ENCODE results near the gene CBL.
"Not testable (repeated sequence)": the region's sequence is repeated elsewhere in the genome, so short reads cannot be mapped to it uniquely, and the experiment has no call there.

Gene CBL

DNA sequence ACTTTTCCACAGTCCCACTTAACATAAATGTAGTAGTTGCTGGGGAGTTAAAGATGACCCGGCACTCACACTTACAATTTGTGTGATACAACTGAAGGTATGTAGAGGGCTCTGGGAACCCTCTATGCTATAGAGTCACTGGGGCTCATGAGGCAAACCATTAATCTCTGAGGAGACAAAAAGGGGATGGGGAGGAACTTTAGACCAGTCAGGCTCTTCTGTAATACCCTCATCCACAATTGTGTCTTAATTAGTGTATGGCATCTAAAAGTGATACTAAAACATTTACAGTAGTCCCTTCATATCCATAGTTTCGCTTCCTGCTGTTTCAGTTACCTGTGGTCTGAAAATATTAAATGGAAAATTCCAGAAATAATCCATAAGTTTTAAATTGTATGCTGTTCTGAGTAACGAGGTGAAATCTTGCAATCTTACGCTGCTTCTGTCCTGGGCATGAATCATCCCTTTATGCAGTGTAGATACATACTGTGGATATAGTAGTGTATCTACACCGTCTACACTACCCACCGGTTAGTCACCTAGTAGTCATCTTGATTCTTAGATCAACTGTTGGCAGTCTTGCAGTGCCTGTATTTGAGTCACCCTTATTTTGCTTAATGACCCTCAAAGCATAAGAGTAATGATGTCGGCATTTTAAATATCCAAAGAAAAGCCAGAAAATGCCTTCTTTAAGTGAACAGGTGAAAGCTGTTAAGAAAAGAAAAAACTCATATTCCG lies 12.2 kb downstream of the CBL start:
- peak; percentile 95 for DNase-seq

DNA sequence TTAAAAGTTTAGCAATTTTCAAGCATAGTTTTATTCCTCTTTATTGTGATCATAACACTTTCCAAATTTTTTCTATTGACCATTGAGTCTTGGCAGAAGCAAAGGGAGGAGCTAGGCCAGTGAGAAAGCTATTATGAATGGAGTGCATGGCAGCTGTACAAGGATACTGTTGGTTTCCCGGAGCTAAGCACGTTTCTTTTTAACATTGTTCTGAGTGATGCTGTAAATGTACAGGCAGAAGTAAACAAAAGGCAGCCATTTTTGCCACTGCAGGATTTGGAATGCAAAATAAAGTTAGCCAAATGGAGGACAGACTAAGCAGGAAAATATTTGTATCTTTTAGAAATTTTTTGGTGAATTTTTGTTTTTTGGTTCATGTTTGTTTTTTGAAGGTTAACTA lies 16.2 kb downstream of the CBL start:
- DNase-seq = peak; percentile 48

DNA sequence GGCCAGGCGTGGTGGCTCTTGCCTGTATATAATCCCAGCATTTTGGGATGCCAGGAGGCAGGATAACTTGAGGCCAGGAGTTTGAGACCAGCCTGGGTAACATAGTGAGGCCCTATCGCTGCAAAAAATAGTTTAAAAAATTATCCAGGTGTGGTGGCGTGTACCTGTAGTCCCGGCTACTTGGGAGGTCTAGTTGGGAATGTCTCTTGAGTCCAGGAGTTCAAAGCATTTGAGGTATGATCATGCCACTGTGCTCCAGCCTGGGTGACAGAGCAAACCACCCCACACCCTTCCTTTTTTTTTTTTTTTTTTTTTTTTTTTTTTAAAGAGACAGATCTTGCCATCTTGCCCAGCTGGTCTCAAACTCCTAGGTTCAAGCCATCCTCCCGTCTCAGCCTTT lies 16.8 kb downstream of the CBL start:
- DNase-seq = no peak

DNA sequence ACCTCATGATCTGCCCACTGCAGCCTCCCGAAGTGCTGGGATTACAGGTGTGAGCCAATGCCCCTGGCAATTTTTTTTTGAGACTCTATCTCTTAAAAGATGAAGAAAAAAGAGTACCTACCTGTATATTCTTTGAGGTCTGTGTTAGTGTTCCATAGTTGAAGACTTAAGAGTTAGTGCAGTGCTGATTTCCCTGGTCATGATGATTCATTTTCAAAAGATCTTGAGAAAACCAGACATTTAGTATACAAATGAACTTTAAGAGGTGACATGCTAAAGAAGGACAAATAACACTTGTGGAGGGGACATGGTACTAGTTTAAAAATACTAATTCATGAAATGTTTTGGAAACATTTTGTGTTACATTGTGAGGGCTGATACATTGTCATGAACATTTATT lies 17.7 kb downstream of the CBL start:
- DNase-seq = peak; percentile 19

DNA sequence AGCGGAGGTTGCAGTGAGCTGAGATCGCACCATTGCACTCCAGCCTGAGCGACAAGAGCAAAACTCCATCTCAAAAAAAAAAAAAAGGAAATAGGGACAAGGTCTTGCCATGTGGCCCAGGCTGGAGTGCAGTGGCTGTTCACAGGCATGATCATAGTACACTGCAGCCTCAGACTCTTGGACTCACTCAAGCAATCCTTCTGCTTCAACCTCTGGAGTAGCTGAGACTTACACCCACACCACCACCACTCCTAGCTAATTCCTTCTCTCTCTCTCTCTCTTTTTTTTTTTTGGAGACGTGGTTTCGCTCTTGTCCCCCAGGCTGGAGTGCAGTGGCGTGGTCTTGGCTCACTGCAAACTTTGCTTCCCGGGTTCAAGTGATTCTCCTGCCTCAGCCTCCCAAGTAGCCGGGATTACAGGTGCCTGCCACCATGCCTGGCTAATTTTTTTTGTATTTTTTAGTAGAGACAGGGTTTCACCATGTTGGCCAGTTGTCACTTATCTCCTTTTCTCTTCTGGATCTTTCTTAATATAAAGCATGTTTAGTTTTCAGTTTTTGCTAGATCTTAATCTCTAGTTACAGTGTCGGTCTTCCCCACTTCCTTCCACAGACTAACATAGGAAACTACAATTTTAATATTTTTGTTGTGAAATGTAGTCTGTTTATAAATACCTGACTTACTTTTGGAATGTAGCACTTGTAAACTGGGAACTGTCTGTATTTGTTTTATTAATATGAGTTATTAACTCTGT lies 22.6 kb downstream of the CBL start:
- not testable (repeated sequence) for DNase-seq

DNA sequence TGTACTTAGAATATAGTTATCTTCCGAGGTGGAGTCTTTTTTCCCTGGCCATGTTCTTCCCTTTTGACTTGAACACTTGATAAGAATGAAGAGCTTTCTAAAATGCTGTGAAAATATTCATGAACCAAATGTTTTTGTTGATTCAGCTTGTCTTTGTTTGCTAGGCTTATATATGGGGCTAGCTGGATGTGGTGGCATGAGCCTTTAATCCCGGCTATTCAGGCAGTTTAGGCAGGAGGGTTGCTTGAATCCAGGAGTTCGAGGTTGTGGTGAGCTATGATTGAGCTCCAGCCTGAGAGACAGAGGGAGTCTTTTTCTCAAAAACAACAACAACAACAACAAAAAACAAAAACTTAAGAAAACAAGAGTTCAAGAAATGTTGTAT lies 23.1 kb downstream of the CBL start:
- DNase-seq = no peak

DNA sequence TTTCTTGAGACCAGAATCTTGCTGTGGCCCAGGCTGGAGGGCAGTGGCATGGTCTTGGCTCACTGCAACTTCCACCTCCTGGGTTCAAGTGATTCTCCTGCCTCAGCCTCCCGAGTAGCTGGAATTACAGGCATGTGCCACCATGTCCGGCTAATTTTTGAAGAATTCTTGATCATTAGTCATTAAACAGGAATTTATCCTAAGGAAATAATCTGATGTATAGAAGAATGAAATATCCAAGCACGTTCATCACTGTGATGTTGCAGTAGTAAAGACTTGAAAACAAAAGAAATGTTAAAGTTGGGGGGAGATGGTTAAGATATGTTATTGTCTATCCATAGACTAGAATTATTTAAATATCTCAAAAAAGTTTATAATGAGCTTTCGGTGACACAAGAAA lies 23.6 kb downstream of the CBL start:
- peak; percentile 30 for DNase-seq

DNA sequence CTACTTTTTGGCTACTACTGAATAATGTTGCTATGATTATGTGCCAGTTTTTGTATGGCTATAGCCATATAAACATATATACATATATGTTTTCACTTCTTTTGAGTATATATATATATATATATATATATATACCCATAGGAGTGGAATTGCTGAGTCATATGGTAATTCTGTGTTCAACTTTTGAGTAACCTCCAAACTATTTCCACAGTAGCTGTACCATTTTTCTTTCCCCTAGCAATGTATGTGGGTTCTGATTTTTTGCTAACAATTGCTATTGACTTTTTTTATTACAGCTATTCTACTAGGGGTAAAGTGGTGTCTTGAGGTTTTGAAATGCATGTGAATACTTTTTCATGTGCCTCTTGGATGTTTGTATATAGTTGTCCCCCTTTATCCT lies 30.4 kb downstream of the CBL start:
- DNase-seq = peak; percentile 79

DNA sequence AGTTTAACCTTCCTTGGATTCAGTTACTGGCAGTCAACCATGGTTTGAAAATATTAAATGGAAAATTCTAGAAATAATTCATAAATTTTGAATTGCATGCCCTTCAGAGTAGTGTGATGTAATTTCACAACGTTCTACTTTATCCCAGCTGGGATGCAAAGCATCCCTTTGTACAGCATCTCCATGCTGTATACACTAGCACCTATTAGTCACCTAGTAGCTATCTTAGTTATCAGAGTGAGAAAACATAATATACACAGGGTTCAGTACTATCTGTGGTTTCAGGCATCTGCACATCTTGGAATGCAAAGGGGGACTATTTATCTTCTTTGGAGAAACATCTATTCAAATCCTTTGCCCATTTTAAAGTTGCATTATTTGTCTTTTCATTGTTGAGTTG lies 30.8 kb downstream of the CBL start:
- DNase-seq = peak; percentile 73

DNA sequence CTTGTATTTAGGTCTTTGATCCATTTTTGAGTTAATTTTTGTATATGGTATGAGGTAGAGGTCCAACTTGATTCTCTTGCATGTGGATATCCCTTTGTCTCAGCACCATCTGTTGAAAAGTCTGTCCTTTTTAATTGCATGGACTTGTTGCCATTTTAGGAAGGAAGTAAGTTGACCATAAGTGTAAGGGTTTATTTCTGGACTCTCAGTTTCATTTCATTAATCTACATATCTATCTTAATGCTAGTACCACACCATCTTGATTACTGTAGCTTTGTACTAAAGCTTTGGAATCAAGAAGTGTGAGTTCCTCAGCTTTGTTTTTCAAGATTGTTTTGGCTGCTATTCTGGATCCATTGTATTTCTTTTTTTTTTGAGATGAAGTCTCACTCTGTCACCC lies 31.4 kb downstream of the CBL start:
- no peak for DNase-seq

DNA sequence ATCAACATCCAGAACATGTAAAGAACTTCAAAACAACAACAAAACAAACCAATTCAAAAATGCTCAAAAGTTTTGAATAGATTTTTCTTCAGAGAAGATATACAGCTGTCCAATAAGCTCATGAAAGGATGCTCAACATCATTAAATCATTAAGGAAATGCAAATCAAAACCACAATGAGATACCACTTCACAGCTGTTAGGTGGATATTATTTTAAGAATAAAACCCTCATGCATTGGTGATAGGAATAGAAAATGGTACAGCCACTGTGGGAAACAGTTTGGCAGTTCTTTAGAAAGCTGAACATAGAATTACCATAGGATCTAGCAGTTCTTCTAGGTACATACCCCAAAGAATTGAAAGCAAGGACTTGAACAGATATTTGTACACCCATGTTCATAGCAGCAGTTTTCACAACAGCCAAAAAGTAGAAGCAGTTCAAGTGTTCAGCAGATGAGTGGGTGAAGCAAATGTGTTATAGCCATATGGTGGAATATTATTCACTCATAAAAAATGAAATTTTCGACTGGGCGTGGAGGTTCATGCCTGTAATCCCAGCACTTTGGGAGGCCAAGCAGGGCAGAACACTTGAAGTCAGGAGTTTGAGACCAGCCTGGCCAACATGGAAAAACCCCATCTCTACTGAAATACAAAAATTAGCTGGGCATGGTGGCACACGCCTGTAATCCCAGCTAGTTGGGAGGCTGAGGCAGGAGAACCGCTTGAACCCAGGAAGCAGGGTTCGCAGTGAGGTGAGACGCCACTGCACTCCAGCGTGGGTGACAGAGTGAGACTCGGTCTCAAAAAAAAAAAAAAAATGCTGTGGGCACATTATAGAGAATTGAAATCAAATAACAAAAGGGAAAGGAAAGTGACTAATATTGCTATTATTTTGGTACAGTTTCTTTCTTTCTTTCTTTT lies 42.9 kb downstream of the CBL start:
- DNase-seq = no peak

DNA sequence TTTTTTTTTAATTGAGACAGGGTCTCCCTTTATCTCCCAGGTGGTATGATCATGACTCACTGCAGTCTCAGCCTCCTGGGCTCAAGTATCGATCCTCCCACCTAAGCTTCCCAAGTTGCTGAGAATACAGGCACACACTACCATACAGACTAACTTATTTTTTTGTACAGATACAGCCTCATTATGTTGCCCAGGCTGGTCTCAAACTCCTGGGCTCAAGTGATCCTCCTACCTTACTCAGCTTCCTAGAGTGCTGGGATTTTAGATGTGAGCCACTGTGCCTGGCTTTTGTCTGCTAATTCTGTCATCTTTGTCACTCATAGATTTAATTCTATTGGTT lies 43.5 kb downstream of the CBL start:
- no peak for DNase-seq

DNA sequence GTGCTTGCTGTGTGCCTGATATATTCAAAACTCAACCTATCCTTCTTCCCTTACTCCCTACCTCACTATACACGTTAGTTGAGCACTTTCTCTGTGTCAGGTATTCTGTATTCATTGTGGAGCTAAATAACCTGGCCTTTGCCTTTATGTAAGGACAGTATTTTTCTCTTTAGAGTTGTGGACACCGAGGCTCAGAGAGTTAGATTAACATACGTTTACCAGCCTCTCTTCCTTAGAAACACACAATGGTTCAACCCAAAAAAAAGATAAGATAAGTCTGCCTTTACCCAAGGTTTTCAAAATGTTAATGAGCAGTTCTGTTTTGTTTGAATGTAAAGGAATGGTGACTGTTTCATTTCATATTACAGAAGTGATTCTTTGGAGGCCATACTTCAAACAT lies 45.0 kb downstream of the CBL start:
- DNase-seq = no peak

DNA sequence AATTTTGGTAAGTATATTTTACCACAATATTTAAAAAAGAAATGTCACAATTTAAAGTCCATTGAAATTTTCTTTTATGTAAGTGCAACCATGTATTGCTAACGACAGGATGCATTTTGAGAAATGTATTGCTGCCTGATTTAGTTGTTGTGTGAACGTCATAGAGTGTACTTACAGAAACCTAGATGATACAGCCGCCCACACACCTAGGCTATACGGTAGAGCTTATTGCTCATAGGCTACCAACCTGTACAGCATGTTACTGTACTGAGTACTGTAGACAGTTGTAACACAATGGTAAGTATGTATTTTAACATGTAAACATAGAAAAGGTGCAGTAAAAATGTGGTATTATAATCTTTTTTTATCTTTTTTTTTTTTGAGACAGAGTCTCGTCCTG lies 48.1 kb downstream of the CBL start:
- DNase-seq = no peak

DNA sequence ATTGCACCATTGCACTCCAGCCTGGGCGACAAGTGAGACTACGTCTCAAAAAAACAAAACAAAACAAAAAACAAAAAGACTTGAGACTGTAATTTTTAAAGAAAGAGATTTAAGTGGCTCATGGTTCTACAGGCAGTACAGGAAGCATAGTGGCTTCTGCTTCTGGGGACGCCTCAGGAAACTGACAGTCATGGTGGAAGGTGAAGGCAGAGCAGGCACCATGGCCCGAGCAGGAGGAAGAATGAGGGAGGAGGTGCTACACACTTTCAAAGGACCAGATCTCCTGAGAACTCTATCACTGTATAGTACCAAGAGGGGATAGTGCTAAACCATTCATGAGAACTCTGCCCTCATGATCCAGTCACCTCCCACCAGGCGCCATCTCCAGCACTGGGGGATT lies 52.0 kb downstream of the CBL start:
- DNase-seq = no peak

DNA sequence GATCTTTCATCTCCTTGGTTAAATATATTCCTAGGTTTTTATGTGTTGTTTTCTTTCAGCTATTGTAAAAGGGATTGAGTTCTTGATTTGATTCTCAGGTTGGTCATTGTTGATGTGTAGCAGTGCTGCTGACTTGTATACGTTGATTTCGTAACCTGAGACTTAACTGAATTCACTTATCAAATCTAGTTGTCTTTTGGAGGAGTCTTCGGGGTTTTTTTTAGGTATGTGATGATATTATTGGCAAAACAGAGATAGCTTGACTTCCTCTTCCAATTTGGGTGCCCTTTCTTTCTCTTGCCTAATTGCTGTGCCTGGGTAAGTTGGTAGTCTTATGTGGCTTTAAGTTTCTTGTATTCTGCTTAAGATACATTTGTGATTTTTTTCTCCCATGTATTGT lies 52.8 kb downstream of the CBL start:
- no peak for DNase-seq

DNA sequence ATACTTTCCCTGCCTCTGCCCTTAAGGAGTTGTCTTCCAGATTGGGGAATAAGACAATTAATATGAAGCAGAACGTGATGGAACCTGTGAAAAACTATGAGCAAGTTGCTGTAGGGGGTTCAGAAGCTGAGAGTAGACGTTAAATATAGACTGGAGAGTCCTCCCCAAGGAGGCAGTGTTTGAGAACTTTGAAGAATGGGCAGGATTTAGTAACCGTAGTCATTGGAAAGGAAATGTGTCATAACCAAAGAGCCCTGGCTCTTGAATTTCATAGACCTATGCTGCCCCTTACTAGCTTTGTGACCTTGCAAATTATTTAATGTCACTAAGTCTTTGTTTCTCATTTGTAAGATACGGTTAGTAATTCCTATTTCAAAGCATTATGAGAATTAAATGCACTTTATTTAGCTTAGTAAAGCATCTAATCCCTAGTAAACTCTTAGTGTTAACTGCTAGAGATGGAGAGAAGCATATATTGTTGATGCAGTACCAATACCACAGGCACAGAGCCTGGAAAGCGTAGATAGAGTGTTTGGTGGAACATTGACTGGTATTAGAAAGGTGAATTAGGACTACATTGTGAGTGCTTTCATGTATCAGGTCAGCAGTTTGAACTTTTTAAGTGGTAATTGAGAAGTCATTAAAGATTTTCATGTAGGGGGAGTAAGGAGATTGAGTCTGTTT lies 56.7 kb downstream of the CBL start:
- DNase-seq = peak; percentile 53

DNA sequence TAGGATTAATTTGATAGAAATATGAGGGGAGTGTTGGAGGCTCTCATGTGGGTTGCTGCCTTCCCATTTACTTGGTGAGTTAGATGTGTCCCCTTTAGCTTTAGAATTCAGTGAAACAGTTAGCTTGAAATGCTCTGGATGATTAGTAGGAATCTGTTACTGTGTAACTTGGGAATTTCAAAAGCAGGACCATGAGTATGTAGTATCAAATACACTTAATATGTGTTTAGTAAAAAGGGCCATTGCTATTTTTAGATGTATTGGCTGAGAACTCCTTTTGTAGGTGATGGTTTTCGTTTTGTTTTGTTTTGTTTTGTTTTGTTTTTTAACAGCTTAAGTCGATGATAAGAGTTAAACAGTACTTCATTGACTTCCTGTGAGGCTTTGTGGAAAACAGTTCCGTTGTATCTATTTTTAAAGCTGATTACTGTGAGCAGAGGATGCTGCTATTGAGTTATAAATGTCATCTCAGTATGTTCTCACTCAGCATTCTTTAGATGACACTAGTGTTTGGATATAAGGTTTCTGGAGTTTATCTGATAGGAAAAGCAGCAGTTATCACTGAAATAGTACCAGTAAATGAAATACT lies 57.3 kb downstream of the CBL start:
- DNase-seq = peak; percentile 4

DNA sequence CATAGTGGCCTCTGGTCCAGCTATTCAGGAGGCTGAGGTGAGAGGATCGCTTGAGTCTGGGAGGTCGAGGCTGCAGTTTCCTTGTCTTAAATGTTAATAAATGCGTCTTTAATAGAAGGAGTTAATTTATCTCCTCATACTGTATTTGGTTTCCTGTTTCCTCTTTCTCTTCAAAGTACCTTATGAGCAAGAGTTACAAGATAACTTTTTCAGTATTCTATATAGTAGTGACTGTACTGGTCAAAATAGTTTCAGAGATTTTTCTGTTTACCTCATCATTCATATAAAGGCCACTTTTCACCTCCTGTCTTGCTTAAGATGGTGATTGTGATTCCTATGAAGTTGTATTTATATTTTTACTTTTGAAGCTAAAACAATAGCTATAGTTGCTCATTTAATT lies 59.9 kb downstream of the CBL start:
- no peak for DNase-seq

DNA sequence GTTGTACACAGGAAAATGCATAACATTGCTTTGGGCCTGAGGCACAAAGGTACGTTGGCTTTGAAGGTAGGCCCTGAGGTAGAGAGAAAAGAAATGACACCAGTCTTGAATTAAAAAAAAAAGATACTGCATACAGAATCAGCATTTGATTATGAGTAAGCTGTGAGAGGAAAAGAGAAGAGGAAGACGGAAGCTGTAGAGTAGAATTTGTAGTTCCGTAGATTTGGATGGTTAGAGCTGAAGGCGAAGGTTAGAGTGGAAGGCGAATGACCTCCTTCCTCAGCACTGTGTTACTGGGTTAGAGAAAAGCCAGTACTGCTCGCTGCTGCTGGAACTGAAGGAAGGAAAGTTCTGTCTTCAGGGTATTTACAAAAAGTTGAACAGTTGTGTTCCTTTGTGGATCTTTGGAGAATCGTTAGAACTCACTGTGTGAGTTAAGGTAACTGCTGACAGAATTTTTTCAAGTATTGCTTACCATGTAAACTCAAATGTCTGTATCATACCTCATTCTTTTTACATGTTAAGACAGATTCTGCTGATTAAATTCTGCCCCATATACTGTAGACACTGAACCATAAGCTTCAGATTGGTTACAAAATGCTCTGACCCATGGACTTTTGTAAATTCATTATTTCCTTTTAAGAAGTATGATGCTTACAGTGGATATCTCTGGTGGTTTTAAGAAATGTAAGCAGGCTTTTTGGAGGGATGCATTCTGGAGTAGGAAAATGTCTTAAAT lies 60.5 kb downstream of the CBL start:
- no peak for DNase-seq

DNA sequence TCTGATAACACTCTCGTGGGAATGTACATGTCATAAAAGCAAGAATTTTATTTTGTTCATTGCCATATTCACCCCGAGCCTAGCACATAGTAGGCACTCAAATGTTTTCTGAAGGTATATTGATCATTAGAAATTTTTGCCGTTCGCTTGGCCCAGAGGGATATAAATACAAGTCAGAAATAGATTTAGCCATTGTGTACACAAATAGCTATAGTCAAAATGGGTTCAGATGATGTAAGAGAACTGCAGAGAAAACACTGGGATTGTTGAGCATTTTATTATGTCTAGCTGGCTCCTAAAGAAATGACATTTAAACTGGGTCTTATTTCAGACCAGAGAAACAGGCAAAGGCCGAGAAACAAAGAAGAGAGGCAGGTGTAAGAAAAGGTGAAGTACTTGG lies 61.5 kb downstream of the CBL start:
- DNase-seq = no peak

DNA sequence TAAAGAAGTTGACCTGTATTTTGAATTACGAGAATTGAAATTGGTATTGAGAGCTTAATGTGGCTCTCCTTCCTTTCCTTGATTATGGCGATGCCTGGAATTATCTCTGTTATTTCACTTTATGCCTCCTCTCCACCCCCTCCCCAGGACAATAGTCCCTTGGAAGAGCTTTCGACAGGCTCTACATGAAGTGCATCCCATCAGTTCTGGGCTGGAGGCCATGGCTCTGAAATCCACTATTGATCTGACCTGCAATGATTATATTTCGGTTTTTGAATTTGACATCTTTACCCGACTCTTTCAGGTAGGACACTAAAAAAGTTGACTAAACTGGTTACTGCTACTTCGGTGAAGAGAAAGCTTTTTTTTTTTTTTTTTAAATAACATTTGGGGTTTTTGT lies 67.6 kb downstream of the CBL start:
- DNase-seq = no peak
